ENCODE data around the gene CPEB3.

CPEB3 gene

DNA sequence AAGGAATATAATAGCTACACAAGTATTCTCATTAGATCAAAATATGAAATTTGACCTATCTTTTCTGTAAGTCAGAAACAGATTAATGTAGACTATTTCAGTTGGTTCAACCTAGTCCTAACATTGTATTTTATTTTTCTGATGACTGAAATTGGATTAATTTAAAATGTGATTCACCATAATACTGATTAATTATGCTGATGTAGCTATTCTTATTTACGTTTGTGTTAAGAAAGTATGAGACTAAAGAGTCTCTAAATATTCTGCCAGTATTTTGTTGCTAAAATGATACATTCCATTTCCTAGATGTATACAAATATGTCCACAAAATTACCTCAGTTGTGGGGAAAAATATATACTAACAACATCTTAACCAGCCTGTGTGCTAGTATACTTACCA is 18.4 kb upstream of the CPEB3 start:
- TF ChIP-seq, protein P1, sequence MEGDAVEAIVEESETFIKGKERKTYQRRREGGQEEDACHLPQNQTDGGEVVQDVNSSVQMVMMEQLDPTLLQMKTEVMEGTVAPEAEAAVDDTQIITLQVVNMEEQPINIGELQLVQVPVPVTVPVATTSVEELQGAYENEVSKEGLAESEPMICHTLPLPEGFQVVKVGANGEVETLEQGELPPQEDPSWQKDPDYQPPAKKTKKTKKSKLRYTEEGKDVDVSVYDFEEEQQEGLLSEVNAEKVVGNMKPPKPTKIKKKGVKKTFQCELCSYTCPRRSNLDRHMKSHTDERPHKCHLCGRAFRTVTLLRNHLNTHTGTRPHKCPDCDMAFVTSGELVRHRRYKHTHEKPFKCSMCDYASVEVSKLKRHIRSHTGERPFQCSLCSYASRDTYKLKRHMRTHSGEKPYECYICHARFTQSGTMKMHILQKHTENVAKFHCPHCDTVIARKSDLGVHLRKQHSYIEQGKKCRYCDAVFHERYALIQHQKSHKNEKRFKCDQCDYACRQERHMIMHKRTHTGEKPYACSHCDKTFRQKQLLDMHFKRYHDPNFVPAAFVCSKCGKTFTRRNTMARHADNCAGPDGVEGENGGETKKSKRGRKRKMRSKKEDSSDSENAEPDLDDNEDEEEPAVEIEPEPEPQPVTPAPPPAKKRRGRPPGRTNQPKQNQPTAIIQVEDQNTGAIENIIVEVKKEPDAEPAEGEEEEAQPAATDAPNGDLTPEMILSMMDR (IDR thresholded peaks at IDR 0.05; ENCODE audit: low read depth, low read length) = no peak
- H3K4me3 ChIP-seq (replicated peaks in 1 of 2; ENCODE audit: low read depth in 2 of 2, low read length in 2 of 2) = no peak overlapping the region
- no peak for DNase-seq (ENCODE audit: low read depth in 2 of 2)

DNA sequence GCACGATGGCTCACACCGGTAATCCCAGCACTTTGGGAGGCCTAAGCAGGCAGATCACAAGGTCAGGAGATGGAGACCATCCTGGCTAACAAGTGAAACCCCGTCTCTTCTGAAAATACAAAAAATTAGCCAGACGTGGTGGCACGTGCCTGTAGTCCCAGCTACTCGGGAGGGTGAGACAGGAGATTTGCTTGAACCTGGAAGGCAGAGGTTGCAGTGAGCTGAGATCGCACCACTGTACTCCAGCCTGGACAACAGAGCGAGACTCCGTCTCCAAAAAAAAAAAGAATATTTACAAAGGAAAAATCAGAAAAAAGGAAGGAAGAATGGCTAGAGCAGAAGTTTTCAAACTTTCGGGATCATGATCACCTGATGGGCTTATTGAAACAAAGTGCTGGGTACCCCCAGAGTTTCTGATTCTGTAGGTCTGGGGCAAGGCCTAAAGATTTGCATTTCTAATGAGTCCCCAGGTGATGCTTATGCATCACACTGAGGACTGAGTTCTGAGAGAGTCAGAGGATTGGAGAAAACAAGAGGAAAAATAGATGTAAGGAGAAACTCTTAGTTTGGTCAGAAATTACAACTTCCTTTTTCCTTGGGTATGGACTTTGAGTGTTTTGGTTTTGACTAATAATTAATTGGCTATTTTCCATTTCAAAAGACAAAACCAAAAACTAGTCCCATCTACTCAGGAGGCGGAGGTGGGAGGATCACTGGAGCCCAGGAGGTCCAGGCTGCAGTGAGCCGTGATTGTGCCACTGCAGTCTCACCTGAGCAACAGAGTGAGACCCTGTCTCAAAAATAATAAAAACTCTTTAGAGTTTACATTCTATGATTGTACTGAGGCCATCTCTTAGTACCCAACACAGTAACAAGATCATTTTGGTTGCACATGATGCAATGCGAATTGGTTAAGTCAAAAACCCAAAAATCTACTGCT is 14.5 kb upstream of the CPEB3 start:
- TF ChIP-seq, protein P1 (IDR thresholded peaks at IDR 0.05; ENCODE audit: low read depth, low read length) = no peak

DNA sequence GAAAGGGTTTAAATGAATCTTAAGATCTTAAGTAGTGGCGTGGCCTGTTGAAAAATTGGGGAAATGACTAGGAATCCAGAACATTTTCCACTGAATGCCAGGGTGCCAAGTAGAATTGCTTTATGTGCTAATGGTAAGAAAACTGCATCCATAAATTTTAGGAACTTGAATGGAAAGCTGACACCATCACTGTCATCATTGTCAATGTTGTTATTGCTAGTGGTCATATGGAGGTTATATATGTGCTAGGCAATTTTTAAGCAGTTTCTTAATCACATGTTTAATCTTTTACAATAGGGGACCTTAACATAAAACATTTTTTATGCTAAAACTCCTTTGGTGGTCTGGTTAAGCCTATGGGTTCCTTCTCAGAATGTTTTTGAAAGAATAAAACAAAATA is 13.2 kb upstream of the CPEB3 start:
- DNase-seq (ENCODE audit: low read depth in 2 of 2) = no peak
- no peak overlapping the region for H3K4me3 ChIP-seq (replicated peaks in 1 of 2; ENCODE audit: low read depth in 2 of 2, low read length in 2 of 2)
- TF ChIP-seq, protein P1 (IDR thresholded peaks at IDR 0.05; ENCODE audit: low read depth, low read length) = no peak

More for the DNA sequence above, 14.5 kb upstream of the CPEB3 start:
- no peak for DNase-seq (ENCODE audit: low read depth in 2 of 2)
- H3K4me3 ChIP-seq (replicated peaks in 1 of 2; ENCODE audit: low read depth in 2 of 2, low read length in 2 of 2) = no peak overlapping the region

DNA sequence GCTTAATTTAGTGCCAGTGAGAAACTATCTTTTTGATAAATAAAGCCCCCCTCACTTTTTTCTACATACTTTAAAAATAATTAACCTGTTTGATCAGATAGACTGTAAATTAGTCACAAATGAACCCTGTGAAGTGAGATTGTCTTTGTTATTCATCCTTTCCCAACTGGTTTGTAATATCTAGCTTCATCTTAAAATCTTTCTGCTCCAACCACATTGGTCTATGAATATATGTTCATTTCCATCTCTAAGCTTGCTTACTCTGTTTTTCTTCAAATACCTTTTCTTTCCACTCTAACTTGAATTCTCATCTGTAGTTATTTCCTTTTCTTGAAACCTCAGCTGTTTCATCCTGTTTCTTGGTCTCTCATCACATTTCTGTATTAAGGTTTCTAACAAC is 12.2 kb upstream of the CPEB3 start:
- TF ChIP-seq, protein P1 (IDR thresholded peaks at IDR 0.05; ENCODE audit: low read depth, low read length) = no peak
- H3K4me3 ChIP-seq (replicated peaks in 1 of 2; ENCODE audit: low read depth in 2 of 2, low read length in 2 of 2) = no peak overlapping the region
- DNase-seq (ENCODE audit: low read depth in 2 of 2) = no peak

DNA sequence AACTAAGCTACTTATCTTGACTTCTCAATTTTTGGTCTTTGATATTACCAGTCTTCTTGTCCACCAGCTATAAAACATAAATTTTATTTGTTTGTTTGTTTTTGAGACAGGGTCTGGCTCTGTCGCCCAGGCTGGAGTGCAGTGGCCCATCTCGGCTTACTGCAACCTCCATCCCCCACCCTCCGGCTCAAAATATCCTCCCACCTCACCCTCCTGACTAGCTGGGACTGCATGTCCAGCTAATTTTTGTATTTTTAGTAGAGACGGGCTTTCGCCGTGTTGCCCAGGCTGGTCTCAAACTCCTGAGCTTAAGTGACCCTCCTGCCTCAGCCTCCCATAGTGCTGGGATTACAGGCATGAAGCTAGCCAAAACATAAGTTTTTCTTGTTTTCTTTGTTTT is 7.6 kb upstream of the CPEB3 start:
- TF ChIP-seq, protein P1 (IDR thresholded peaks at IDR 0.05; ENCODE audit: low read depth, low read length) = no peak
- H3K4me3 ChIP-seq (replicated peaks in 1 of 2; ENCODE audit: low read depth in 2 of 2, low read length in 2 of 2) = no peak overlapping the region
- DNase-seq (ENCODE audit: low read depth in 2 of 2) = no peak

DNA sequence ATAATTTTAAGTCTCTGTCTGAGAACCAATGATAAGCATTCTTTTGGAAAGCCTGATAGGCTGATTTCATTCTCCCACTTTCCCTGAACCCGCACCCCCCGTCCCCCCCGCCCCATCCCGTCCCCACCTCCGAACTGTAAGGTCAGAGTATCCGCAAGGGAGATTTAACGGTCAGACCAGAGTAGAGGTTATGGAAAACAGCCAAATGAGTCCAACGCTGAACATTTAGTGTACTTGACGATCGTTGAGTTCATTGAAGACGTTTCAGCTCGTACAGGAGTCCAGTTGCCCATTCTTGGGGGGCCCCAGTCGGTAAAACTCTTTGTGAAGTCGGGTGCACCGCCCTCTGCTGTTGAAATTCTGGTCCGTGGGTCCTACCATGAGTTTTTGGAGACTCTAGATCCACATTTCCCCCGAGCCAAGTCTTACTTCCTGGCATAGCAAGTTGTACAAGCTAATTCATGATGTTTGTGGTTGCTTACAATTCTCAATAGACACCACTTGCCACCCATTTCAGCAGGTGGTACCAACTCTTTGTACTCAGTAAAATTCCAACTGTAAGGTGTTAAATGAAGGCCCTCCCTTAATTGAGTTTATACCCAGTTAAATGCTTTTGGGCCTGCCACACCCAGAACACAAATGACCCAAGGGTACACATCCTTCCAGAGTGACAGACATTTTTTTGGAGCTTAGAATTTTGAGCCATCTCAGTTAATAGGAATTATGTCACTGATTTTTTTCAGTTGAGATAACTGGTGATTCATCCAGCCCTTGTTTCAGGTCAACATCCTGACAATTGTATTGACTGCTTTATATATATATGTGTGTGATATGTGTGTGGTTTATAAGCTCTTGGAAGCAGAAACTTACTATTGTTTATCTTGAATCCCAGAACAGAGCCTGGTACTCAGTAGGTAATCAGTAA is 1.3 kb upstream of the CPEB3 start:
- TF ChIP-seq, protein P1 (IDR thresholded peaks at IDR 0.05; ENCODE audit: low read depth, low read length) = peak; percentile 49
- DNase-seq (ENCODE audit: low read depth in 2 of 2) = peak; percentile 73
- H3K4me3 ChIP-seq (replicated peaks in 1 of 2; ENCODE audit: low read depth in 2 of 2, low read length in 2 of 2) = peak overlapping the region; percentile 95 to 98
